Measurements from ENCODE around the gene SMAD7.

DNA sequence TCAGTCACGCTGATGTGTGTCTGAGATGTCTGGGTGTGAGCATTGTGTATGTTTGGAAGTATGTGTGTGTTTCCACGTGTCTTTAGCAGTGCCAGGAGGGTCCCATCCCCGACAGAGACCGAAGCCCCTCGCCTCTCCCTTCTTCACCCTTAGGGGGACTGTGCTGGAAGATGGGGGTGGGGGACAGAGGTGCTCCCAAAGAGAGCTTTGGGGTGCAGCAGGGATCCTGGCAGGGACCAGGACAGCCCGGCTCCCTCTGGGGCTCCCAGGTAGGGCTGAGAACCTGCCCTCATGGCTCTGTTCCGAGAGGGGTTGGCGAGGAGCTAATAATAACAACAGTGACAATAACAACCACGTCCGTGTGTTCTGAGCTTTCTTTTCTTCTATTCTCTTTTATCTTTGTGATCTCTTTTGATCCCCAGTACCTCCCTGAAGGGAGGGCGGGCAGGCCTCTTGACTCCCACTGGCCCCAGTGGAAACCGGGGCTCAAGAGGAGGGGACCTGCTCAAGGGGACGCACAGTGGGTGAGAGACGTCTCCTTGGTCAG lies 57.6 kb downstream of the SMAD7 start:
- TF ChIP-seq, protein P1, sequence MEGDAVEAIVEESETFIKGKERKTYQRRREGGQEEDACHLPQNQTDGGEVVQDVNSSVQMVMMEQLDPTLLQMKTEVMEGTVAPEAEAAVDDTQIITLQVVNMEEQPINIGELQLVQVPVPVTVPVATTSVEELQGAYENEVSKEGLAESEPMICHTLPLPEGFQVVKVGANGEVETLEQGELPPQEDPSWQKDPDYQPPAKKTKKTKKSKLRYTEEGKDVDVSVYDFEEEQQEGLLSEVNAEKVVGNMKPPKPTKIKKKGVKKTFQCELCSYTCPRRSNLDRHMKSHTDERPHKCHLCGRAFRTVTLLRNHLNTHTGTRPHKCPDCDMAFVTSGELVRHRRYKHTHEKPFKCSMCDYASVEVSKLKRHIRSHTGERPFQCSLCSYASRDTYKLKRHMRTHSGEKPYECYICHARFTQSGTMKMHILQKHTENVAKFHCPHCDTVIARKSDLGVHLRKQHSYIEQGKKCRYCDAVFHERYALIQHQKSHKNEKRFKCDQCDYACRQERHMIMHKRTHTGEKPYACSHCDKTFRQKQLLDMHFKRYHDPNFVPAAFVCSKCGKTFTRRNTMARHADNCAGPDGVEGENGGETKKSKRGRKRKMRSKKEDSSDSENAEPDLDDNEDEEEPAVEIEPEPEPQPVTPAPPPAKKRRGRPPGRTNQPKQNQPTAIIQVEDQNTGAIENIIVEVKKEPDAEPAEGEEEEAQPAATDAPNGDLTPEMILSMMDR (IDR thresholded peaks at IDR 0.05), result no peak
- no peak for TF ChIP-seq POLR2A (IDR thresholded peaks at IDR 0.05)

Data from body of pancreas (tissue), 4 donors.